Lung microvascular endothelial cell (primary cell): Measurements from ENCODE around the gene LHFPL6. TPM values are rescaled to one million over a fixed set of nuclear protein-coding genes. Genes with fewer than 3 reads are reported as not detected.

Experiments used
- DNase-seq, 2 donors: peaks; one replicate each; pipeline versions ENCODE4 v3.0.0 to v3.0.0-alpha.2; 2010; ENCODE audit warnings: low read depth in 2 of 2
- total RNA-seq: library from RNA; depleted of rRNA; stranded (reverse); fragments of >200 nt; gene quantifications from 2 replicates; pipeline ENCODE4 v1.2.1, GENCODE V29; 2014

The LHFPL6 gene
- total RNA-seq, 1 donor from 2014 or later: 72.6 TPM

DNA sequence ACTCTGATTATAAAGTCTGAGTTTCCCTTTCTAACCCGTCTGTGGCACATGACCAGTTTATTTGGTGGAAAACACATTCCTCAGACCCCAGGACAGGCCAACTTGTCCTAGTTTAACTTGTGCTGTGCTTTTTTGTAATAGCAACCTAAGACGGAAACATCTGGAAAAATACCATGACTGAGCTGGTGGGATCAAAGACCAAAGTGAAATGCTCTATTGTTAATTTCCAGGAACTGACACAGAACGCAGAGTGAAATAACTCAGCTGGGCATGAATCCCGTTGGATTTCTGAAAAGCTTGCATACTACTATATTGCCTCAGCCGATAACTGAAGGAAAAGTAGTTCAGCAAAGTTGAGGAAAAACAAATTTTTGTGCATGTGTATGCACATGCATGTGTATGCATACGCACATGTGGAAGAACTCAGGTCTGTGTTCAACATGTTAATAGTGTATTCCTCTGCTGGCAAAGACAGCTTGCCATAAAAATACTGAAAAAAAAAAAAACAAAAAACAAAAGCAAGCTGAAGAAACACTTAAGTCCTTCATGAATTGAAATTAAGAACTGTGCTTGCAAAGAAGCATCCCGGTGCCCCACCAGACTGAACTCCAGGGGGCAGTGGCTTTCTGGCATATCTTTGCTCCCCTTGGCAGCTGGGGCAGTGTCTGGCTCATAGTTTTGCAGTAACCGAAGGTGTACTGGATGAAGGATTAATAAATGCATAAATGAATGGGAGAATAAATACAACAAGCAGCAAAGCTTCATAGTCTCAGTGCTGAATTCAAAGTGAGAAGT is 187.8 kb downstream of the LHFPL6 start:
- DNase-seq: peak; percentile 86 to 94

DNA sequence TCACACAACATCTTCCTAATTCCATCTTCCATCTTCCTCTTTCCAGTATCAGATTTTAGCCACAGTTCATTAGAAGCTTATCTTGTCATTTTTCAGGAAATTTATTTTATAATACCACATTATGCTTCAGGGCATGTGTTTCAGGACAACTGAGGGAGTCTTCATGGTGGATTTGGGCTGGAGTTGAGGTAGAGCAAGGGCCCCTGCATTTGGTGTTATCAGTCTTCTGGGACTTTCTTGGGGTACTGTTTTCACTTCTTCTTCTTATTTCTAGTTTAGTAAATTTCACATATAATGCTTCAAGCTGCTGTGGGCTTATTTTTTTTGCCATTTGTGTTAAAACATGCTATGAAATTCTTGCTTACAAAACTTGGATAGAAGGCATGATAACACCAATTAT is 188.7 kb downstream of the LHFPL6 start:
- DNase-seq: no peak

- no peak for DNase-seq
Measured at GRCh38 chr13:39411511-39411910, 191.5 kb downstream of the LHFPL6 start.

- DNase-seq: no peak
Measured at GRCh38 chr13:39410964-39411363, 192.0 kb downstream of the LHFPL6 start.

GRCh38 chr13:39410096-39410901 is 192.7 kb downstream of the LHFPL6 start:
- DNase-seq: peak in 1 of 2 donors; percentile 75

DNA sequence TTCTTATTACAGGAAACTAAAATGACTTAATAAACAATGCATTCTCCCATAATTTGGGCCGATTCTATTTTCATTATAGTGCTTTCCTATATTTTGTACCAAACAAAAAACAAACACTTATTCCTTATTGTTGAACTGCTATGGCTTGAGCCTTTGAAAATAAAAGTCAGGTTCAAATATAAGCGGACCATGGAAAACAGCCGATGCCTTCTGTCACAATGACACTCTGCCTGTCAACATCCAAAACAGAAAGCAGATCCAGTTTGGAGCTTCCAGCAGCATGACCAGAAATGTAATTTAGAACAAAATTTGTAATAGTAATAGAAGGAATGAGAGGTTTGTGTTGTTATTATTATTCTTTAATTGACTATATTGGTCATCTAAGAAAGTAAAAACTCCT is 194.5 kb downstream of the LHFPL6 start:
- DNase-seq: no peak

DNA sequence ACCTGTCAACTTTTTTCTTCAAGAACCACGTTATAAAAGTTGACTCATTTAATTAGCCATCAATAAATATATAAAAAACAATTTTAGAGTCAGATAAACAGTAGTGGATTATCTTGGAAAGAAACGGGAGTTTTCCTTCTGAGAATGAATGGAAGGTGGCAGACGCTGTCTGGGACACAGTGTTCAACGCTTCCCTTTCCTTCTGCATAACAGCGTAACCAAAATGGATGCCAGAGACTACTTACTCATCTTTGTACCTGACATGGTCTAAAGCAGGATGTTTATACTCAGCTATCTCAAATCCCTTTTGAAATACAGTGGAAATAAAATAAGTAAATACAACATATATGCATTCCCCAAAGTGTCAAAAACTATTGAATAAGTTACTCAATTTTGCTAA is 195.2 kb downstream of the LHFPL6 start:
- no peak for DNase-seq

GRCh38 chr13:39407138-39407537 is 195.9 kb downstream of the LHFPL6 start:
- DNase-seq: no peak

DNA sequence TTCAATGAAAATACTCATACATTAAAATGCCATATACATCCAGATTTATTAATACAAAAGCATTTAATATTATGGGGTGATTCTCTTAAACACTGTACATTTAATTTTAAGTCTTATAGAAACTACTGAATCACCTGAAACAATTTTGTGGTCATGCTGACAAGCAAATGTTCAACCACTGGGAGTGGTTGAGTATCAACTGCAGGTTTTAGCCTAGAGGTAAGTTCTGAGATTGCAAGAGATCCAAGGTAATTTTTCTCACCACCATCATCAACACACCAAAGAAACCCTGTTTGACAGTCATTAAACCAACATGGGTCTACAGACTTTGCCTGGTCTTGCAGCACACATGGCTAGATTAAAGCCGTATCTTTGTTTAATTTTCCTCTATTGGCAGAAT is 196.3 kb downstream of the LHFPL6 start:
- no peak for DNase-seq

DNA sequence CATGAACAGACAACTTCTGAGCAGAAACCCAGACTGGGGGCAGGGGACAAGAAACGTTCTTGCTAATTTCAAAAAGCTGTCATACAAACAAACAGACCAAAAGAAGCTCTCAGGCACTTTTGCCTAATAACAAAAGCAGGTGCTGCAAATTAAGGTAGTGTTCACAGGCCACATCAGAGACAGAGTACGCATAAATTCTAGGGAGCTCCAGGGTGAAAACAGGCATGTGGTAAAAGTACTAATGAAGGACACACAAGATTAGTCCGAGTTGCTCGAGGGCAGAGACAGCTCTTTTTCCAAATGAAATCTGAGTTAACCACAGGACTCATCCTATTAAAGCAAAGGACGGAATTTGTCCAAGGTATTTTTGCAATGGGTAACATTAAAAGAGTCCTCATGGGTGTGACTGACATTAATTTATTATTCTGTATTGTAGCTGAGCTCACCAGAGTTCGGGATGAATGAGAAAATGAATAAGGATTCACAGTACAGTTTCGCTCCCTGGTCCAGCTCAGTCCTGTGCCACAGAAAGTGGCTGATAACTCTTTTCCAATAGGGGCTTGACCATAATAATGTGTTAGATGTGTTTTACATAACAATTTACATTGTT is 197.3 kb downstream of the LHFPL6 start:
- no peak for DNase-seq

- no peak for DNase-seq
Measured at GRCh38 chr13:39405107-39405506, 197.9 kb downstream of the LHFPL6 start.

DNA sequence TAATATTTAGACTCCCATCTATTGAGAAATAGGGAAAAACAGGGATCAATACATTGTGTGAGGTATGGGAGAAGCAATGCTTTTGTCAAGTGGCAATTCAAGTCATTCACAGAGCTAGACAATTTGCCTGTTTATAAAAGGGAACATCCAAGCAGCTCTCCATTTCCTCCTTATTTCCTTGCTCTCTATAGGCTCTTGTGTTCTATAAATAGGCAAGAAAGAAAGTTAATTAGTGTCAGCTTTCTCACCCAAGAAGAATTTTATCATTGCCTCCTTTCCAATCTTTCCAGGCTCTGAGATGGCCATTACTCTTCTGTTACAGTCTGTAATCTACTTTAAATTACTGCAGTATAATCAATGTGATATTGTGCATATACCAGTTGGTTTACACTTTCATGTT is 199.9 kb downstream of the LHFPL6 start:
- DNase-seq: no peak

- no peak for DNase-seq
Measured at GRCh38 chr13:39402221-39402970, 200.6 kb downstream of the LHFPL6 start.

DNA sequence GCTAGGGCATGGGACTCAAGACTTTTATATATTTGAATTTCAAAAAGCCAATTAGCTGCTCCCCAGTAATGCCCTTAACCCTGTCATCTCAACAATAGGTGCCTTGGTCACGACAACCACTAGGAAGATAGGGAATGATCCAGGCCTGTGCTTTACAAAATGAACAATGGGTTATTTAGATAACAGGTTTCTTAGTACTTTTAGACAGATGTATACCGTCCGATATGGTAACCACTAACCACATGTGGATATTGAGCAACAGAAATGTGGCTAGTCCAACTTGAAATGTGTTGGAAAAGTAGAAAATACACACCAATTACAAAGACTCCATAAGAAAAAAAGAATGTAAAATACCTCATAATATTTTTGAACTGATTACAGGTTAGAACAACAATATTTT is 201.2 kb downstream of the LHFPL6 start:
- no peak for DNase-seq

GRCh38 chr13:39401046-39401705 is 201.8 kb downstream of the LHFPL6 start:
- DNase-seq: no peak

DNA sequence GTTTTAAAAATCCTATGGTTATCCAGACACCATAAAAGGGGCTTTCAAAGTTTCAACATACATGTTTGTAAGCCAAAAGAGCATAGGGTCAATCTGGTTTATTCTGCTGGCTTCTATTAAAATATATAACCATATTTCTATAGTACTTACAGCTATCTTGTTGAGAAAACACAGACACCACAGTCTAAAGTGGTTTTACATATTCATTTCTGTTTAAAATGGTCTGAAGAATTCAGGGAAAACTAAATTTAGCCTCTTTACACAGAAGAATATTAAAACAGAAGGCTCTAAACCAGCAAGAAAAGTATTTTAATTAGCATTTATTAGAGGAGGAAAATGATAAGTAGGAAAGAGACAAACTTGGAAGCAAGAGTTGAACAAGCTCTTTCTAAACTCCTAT is 203.9 kb downstream of the LHFPL6 start:
- no peak for DNase-seq

DNA sequence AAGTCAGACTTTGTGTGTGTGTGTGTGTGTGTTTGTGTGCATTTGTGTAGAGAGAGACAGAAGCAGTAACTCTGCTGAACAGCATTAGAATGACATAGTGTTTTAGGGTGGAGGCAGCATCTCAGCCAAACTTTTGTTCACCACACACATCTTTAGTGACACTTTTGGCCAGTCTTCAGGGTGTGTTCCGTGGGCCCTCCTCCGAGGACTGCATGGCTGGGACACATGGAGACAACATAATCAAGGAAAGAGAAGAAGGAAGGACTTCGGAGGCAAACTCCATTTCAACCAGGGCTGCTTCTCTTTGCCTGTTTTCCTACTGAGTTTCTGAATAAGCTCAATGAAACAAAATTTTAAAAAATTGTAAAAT is 205.1 kb downstream of the LHFPL6 start:
- DNase-seq: no peak

- no peak for DNase-seq
Measured at GRCh38 chr13:39397226-39397895, 205.6 kb downstream of the LHFPL6 start.

GRCh38 chr13:39394796-39395678 is 208.0 kb downstream of the LHFPL6 start:
- no peak for DNase-seq

GRCh38 chr13:39391761-39392160 is 211.2 kb downstream of the LHFPL6 start:
- DNase-seq: no peak
